CD4-positive, alpha-beta T cell treated with Interleukin-10 for 1 hour (primary cell): ENCODE data around the gene TTPAL.

Experiments
- DNase-seq: peaks from one replicate; pipeline ENCODE4 v3.0.0-alpha.2; 2020

The TTPAL gene

DNA sequence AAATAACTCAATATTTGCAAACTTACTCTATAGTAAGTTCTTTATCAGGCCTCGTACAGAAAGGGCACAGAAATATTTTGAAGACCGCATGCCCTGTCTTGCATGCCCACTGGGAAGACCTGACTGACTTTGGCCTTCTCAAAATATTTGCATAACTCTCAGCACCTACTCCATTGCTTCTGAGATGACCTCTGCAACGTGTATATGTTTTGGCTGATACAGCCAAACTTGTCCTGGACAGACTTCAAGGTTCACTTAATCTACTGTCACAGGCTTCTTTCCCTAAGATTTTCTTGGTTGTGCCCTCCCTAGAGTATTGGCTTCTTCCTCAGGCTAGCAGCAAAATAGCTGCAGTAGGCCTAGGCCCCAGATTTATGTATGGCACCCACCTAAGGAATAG, 67.7 kb downstream of the TTPAL start:
- no peak for DNase-seq
